GM10266 (cell line): Measurements from ENCODE around the gene ACACA.
"Not testable (repeated sequence)": the region's sequence is repeated elsewhere in the genome, so short reads cannot be mapped to it uniquely, and the experiment has no call there.

Experiments
- DNase-seq: peaks from one replicate; pipeline ENCODE4 v3.0.0; 2012; ENCODE audit errors: extremely low spot score
- CTCF ChIP-seq: IDR thresholded peaks from 2 replicates; pipeline ENCODE4 v1.5.1; 2012; ENCODE audit warnings: mild to moderate bottlenecking, low read depth; ENCODE audit not compliant: control insufficient read depth, insufficient read depth; ENCODE audit errors: missing control alignments

The ACACA gene

GRCh38 chr17:37146086-37147064 lies 260.3 kb downstream of the ACACA start:
- no peak for DNase-seq
- no peak for TF ChIP-seq CTCF

GRCh38 chr17:37144075-37144701 lies 262.4 kb downstream of the ACACA start:
- no peak for TF ChIP-seq CTCF

GRCh38 chr17:37143558-37143957 lies 263.1 kb downstream of the ACACA start:
- not testable (repeated sequence) for DNase-seq

More at GRCh38 chr17:37144075-37144701, 262.4 kb downstream of the ACACA start:
- no peak for DNase-seq

- no peak for TF ChIP-seq CTCF
- no peak for DNase-seq
These were observed 264.2 kb downstream of the ACACA start for GRCh38 chr17:37142294-37142896.

GRCh38 chr17:37138571-37139120 lies 268.0 kb downstream of the ACACA start:
- no peak for DNase-seq
- TF ChIP-seq CTCF = no peak

GRCh38 chr17:37137906-37138514 lies 268.6 kb downstream of the ACACA start:
- no peak for TF ChIP-seq CTCF
- DNase-seq = no peak

GRCh38 chr17:37137070-37137610 lies 269.5 kb downstream of the ACACA start:
- TF ChIP-seq CTCF = no peak
- DNase-seq = no peak
